ENCODE results near the gene MAP4K1. TPM values are rescaled to one million over a fixed set of nuclear protein-coding genes. Genes with fewer than 3 reads are reported as not detected.

MAP4K1 gene
- total RNA-seq, 1 donor from 2014 or later = 6.3 TPM

DNA sequence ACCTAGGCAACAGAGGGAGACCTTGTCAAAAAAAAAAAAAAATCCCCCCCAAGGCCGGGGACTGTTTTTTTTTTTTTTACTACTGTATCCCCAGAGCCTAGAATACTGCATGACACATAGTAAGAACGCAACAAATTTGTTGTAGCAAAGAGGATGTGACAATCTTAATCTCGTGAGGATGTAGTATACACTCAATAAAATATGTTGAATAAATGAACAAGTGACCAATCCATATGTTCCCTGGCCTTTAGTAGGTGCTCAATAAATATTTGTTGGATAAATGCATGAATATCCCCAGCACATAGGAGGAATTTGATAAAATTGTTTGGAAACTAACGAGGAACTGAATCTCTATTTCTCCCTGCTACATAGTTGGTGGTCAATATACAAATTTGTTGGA lies 75.7 kb downstream of the MAP4K1 start:
- H3K4me3 Mint-ChIP-seq (ENCODE audit: unreplicated experiment) = no peak overlapping the region
- no peak for DNase-seq
- no peak overlapping the region for H3K27ac Mint-ChIP-seq (ENCODE audit: unreplicated experiment)
- H3K9me3 Mint-ChIP-seq (ENCODE audit: unreplicated experiment) = no peaks in the 10 kb centered on the region
- TF ChIP-seq, protein P1, sequence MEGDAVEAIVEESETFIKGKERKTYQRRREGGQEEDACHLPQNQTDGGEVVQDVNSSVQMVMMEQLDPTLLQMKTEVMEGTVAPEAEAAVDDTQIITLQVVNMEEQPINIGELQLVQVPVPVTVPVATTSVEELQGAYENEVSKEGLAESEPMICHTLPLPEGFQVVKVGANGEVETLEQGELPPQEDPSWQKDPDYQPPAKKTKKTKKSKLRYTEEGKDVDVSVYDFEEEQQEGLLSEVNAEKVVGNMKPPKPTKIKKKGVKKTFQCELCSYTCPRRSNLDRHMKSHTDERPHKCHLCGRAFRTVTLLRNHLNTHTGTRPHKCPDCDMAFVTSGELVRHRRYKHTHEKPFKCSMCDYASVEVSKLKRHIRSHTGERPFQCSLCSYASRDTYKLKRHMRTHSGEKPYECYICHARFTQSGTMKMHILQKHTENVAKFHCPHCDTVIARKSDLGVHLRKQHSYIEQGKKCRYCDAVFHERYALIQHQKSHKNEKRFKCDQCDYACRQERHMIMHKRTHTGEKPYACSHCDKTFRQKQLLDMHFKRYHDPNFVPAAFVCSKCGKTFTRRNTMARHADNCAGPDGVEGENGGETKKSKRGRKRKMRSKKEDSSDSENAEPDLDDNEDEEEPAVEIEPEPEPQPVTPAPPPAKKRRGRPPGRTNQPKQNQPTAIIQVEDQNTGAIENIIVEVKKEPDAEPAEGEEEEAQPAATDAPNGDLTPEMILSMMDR (IDR thresholded peaks at IDR 0.05; ENCODE audit: partially characterized antibody, unreplicated experiment) = no peak
- no peaks in the 10 kb centered on the region for H3K36me3 Mint-ChIP-seq (ENCODE audit: unreplicated experiment)
- H3K27me3 Mint-ChIP-seq (ENCODE audit: unreplicated experiment) = peaks cover 1% of the 10 kb centered on the region
- no peaks in the 10 kb centered on the region for H3K4me1 Mint-ChIP-seq (ENCODE audit: low read depth, unreplicated experiment)

DNA sequence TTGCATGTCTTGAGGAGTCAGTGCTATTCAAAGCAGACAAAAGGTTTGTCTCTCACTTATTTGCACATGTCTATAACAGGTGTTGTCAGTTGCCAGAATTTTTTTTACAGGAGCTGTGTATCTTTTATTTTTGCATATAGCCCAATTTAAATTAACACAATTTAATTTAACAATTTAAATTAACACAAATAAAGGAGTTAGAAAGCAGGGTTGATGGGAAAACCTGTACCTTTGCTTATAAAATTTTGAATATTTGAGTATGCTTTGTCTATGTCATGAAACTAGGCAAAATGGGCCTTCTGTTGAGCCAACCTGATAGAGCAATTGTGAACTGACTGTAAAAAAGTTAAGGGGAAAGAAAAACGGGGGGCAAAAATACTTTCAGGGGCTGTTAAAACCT lies 78.0 kb downstream of the MAP4K1 start:
- Mint-ChIP-seq H3K27ac (ENCODE audit: unreplicated experiment) (no peak overlapping the region), H3K4me1 (ENCODE audit: low read depth, unreplicated experiment) (no peaks in the 10 kb centered on the region), H3K4me3 (ENCODE audit: unreplicated experiment) (no peak overlapping the region), H3K9me3 (ENCODE audit: unreplicated experiment) (peaks cover 2% of the 10 kb centered on the region), H3K36me3 (ENCODE audit: unreplicated experiment) (peaks cover 18% of the 10 kb centered on the region), H3K27me3 (ENCODE audit: unreplicated experiment) (peaks cover 1% of the 10 kb centered on the region)
- TF ChIP-seq, protein P1 (IDR thresholded peaks at IDR 0.05; ENCODE audit: partially characterized antibody, unreplicated experiment) = no peak
- no peak for DNase-seq

DNA sequence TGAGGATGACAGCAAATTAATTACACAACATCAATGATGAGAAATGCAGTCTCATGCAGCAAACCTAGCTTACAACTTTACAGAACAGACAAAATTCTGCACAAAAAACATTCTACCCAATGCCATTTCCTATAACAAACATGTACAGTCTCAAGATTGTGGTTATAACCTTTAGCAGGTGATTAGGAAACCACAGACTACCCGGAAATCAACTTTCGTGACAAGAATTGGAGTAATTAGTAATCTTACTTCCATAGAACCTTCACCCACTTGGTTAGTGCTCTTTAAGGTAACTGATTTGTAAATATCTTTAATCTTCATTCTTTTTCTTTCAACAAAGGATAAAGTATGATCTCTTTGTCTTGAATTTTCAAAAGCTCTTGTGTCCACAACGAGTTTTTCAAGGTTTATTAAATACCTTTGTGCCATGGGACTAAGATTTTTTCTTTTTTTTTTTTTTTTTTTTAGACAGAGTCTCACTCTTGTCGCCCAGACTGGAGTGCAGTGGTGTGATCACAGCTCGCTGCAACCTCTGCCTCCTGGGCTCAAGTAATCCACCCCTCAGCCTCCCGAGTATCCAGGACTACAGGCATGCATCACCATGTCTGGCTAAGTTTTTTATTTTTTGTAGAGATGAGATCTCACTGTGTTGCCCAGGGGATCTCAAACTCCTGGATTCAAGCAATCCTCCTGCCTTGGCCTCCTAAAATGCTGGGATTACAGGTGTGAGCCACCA lies 78.8 kb downstream of the MAP4K1 start:
- Mint-ChIP-seq H3K4me1 (ENCODE audit: low read depth, unreplicated experiment) (no peaks in the 10 kb centered on the region), H3K36me3 (ENCODE audit: unreplicated experiment) (peaks cover 25% of the 10 kb centered on the region), H3K27ac (ENCODE audit: unreplicated experiment) (no peak overlapping the region), H3K27me3 (ENCODE audit: unreplicated experiment) (peaks cover 1% of the 10 kb centered on the region), H3K4me3 (ENCODE audit: unreplicated experiment) (no peak overlapping the region), H3K9me3 (ENCODE audit: unreplicated experiment) (peaks cover 2% of the 10 kb centered on the region)
- TF ChIP-seq, protein P1 (IDR thresholded peaks at IDR 0.05; ENCODE audit: partially characterized antibody, unreplicated experiment) = no peak
- DNase-seq = no peak

DNA sequence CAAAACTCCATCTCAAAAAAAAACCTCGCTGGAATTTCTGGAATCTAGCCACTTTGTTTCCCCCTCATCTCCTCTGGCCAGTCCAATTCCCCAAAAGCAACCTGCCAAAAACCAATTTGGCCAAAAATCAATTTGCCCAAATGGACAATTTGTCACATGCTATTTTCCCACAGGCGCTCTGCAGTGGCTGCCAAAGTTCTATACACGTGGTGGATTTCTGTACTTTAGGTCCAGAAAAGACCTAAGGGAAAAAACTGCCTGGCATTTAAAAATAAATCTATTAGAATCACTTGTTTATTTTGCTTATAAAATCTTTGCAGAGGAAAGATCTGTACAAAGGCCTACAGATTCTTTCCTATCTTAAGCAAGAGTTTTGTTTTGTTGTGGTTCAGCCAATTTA lies 79.4 kb downstream of the MAP4K1 start:
- H3K9me3 Mint-ChIP-seq (ENCODE audit: unreplicated experiment) = peaks cover 2% of the 10 kb centered on the region
- no peak overlapping the region for H3K4me3 Mint-ChIP-seq (ENCODE audit: unreplicated experiment)
- H3K27me3 Mint-ChIP-seq (ENCODE audit: unreplicated experiment) = peaks cover 1% of the 10 kb centered on the region
- H3K36me3 Mint-ChIP-seq (ENCODE audit: unreplicated experiment) = peaks cover 25% of the 10 kb centered on the region
- no peak overlapping the region for H3K27ac Mint-ChIP-seq (ENCODE audit: unreplicated experiment)
- TF ChIP-seq, protein P1 (IDR thresholded peaks at IDR 0.05; ENCODE audit: partially characterized antibody, unreplicated experiment) = no peak
- no peaks in the 10 kb centered on the region for H3K4me1 Mint-ChIP-seq (ENCODE audit: low read depth, unreplicated experiment)
- DNase-seq = no peak

Other genes with a start within 250 kb of the MAP4K1 start
- gene PSMD8, start 243.4 kb downstream of the MAP4K1 start, total RNA-seq (ENCODE audit: unreplicated experiment) = 156 TPM
- 2.0 TPM for gene GGN, start 229.9 kb downstream of the MAP4K1 start, total RNA-seq (ENCODE audit: unreplicated experiment)
- gene SPRED3, start 229.3 kb downstream of the MAP4K1 start, total RNA-seq (ENCODE audit: unreplicated experiment) = 8.7 TPM
- 5.8 TPM for gene FAM98C, start 214.9 kb downstream of the MAP4K1 start, total RNA-seq (ENCODE audit: unreplicated experiment)
- not detected for gene RASGRP4, start 191.7 kb downstream of the MAP4K1 start, total RNA-seq (ENCODE audit: unreplicated experiment)
- gene RYR1, start 184.3 kb downstream of the MAP4K1 start, total RNA-seq (ENCODE audit: unreplicated experiment) = 117 TPM
- gene EIF3K, start 1.2 kb upstream of the MAP4K1 start, total RNA-seq (ENCODE audit: unreplicated experiment) = 247 TPM
- 975 TPM for gene ACTN4, start 29.7 kb upstream of the MAP4K1 start, total RNA-seq (ENCODE audit: unreplicated experiment)
- 4.8 TPM for gene CAPN12, start 126.5 kb upstream of the MAP4K1 start, total RNA-seq (ENCODE audit: unreplicated experiment)
- gene LGALS7, start 155.6 kb upstream of the MAP4K1 start, total RNA-seq (ENCODE audit: unreplicated experiment) = not detected
- not detected for gene LGALS7B, start 171.2 kb upstream of the MAP4K1 start, total RNA-seq (ENCODE audit: unreplicated experiment)
- not detected for gene LGALS4, start 195.0 kb upstream of the MAP4K1 start, total RNA-seq (ENCODE audit: unreplicated experiment)
- gene ECH1, start 213.8 kb upstream of the MAP4K1 start, total RNA-seq (ENCODE audit: unreplicated experiment) = 77.8 TPM
- gene HNRNPL, start 232.0 kb upstream of the MAP4K1 start, total RNA-seq (ENCODE audit: unreplicated experiment) = 371 TPM

All from glutamatergic neuron (in vitro differentiated cells).